Cortex of kidney (tissue), 1 donor: ENCODE measurements around the gene RGS8.

Experiments
- DNase-seq: peaks from one replicate; lab custom pipeline; 2025; lab: John Stamatoyannopoulos, UW

The RGS8 gene

GRCh38 chr1:182684116-182684828, at the start of gene RGS8:
Gene RGS8 (minus strand): TSS chr1:182684587. CDS start chr1:182669649, 14,938 bp downstream.
- DNase-seq: no peak

GRCh38 chr1:182731852-182732575, 47.6 kb upstream of the RGS8 start:
- no peak for DNase-seq

- no peak for DNase-seq
Observed at GRCh38 chr1:182726912-182727311, 42.5 kb upstream of the RGS8 start.

- no peak for DNase-seq
Observed at GRCh38 chr1:182725259-182726255, 41.2 kb upstream of the RGS8 start.

GRCh38 chr1:182724215-182724614, 39.8 kb upstream of the RGS8 start:
- no peak for DNase-seq

GRCh38 chr1:182723200-182723599, 38.8 kb upstream of the RGS8 start:
- DNase-seq: no peak

GRCh38 chr1:182721525-182721924, 37.1 kb upstream of the RGS8 start:
- no peak for DNase-seq

GRCh38 chr1:182720463-182720862, 36.1 kb upstream of the RGS8 start:
- no peak for DNase-seq

GRCh38 chr1:182719553-182719952, 35.2 kb upstream of the RGS8 start:
- DNase-seq: no peak

- no peak for DNase-seq
Observed at GRCh38 chr1:182718311-182718710, 33.9 kb upstream of the RGS8 start.

- no peak for DNase-seq
Observed at GRCh38 chr1:182716740-182717720, 32.6 kb upstream of the RGS8 start.

GRCh38 chr1:182715531-182715930, 31.1 kb upstream of the RGS8 start:
- no peak for DNase-seq

GRCh38 chr1:182714546-182714945, 30.2 kb upstream of the RGS8 start:
- no peak for DNase-seq

- no peak for DNase-seq
Observed at GRCh38 chr1:182713939-182714338, 29.6 kb upstream of the RGS8 start.

- DNase-seq: no peak
Observed at GRCh38 chr1:182713492-182713891, 29.1 kb upstream of the RGS8 start.

GRCh38 chr1:182709855-182710254, 25.5 kb upstream of the RGS8 start:
- no peak for DNase-seq

- no peak for DNase-seq
Observed at GRCh38 chr1:182709225-182709764, 24.9 kb upstream of the RGS8 start.

GRCh38 chr1:182707122-182707521, 22.7 kb upstream of the RGS8 start:
- DNase-seq: no peak

GRCh38 chr1:182704677-182705076, 20.3 kb upstream of the RGS8 start:
- DNase-seq: no peak

- no peak for DNase-seq
Observed at GRCh38 chr1:182703539-182703938, 19.2 kb upstream of the RGS8 start.
